ENCODE measurements around the gene HCFC2. TPM values are rescaled to one million over a fixed set of nuclear protein-coding genes. Genes with fewer than 3 reads are reported as not detected.

Gene HCFC2
- 24.4 and 30.3 TPM in 2 replicates for total RNA-seq

DNA sequence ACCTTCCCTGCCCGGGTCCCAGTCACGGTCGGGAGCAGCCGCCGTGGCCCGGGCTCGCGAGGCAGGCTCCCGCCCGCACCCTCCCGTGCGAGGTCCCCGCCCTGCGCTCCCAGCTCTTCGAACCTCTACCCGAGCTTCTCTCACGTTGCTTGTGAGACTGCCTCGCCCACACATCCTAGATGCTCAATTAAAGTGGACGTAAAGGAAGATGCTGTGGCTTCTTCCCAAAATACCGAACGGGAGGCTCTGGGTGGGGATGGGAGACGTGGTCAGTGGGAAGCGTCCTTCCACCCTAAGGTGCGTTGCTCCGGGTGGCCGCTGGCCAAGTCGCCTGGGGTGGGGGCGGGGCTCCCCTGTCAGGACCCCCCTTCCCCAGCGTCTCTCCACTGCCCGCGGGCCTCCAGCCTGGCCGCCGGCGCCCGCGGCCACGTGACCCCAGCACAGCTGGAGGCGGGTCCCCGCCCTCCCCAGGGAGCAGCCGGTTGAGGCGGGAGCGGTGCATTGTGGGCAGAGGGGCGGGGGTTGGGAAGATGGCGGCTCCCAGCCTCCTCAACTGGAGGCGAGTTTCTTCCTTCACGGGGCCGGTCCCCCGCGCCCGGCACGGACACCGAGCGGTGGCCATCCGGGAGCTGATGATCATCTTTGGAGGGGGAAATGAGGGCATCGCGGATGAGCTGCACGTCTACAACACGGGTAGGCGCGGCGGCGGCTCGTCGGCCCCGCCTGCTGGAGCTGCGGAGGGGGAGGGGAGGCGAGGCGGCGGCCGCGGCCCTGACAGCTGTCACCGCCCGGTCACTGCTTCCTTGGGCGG is at the start of gene HCFC2:
Gene HCFC2 (plus strand): TSS at position 501 of the 811 bp plus-strand sequence. CDS start 30 bp downstream, at position 531.

GRCh38 chr12:104049903-104050356 is 14.4 kb upstream of the HCFC2 start, which contains the start of gene GLT8D2:
GLT8D2 (minus strand) TSS chr12:104050187; CDS start chr12:104019648, 30,539 bp downstream.

GRCh38 chr12:104137902-104138796 is 73.8 kb downstream of the HCFC2 start, which contains the start of gene NFYB:
NFYB (minus strand) TSS chr12:104138210; CDS start chr12:104135453, 2,757 bp downstream.

Other genes starting within 250 kb of the HCFC2 start
- 3.9 and 13.8 TPM in 2 replicates for gene NT5DC3, start 223.3 kb upstream of the HCFC2 start, total RNA-seq
- 2,322 and 2,701 TPM in 2 replicates for gene HSP90B1, start 134.1 kb upstream of the HCFC2 start, total RNA-seq
- 27.6 and 28.2 TPM in 2 replicates for gene TDG, start 98.7 kb upstream of the HCFC2 start, total RNA-seq
- gene GLT8D2, start 14.3 kb upstream of the HCFC2 start, total RNA-seq, result 29.2 and 74.8 TPM in 2 replicates
- 30.5 and 30.9 TPM in 2 replicates for gene NFYB, start 73.7 kb downstream of the HCFC2 start, total RNA-seq
- 259 and 688 TPM in 2 replicates for gene TXNRD1, start 151.2 kb downstream of the HCFC2 start, total RNA-seq
- gene EID3, start 239.2 kb downstream of the HCFC2 start, total RNA-seq, result 7.1 and 12.1 TPM in 2 replicates